Karpas-422 (cell line): Measurements from ENCODE around the gene C16orf74. TPM values are rescaled to one million over a fixed set of nuclear protein-coding genes. Genes with fewer than 3 reads are reported as not detected.

Experiments
- DNase-seq: peaks from one replicate; pipeline ENCODE4 v3.0.0-alpha.2; 2015
- H2AFZ ChIP-seq: fragments of 200-600 bp; sonication (generic); 2 replicates; pipeline ENCODE4 v1.6.1; 2014; ENCODE audit warnings: antibody characterized with exemption, low read length, mixed read lengths
- H3K27ac ChIP-seq: fragments of 200-600 bp; sonication (generic); 2 replicates; pipeline ENCODE4 v1.5.1; 2014; ENCODE audit warnings: mild to moderate bottlenecking, low read length, moderate library complexity
- H3K27me3 ChIP-seq: fragments of 200-600 bp; sonication (generic); 2 replicates; pipeline ENCODE4 v1.6.1; 2014; ENCODE audit warnings: low read length, mixed read lengths
- H3K36me3 ChIP-seq: fragments of 200-600 bp; sonication (generic); 2 replicates; pipeline ENCODE4 v1.6.1; 2014; ENCODE audit warnings: low read length, mixed read lengths; ENCODE audit not compliant: insufficient read depth
- H3K4me1 ChIP-seq: fragments of 200-600 bp; sonication (generic); 2 replicates; pipeline ENCODE4 v1.6.1; 2014; ENCODE audit warnings: mild to moderate bottlenecking, low read length, mixed read lengths
- H3K4me2 ChIP-seq: fragments of 200-600 bp; sonication (generic); 2 replicates; pipeline ENCODE4 v1.6.1; 2014; ENCODE audit warnings: low read length, low read depth, mild to moderate bottlenecking; ENCODE audit not compliant: poor library complexity, severe bottlenecking
- H3K4me3 ChIP-seq: fragments of 200-600 bp; sonication (generic); 2 replicates; pipeline ENCODE4 v1.5.1; 2014; ENCODE audit warnings: mild to moderate bottlenecking, antibody characterized with exemption, low read length, mixed read lengths
- H3K79me2 ChIP-seq: fragments of 200-600 bp; sonication (generic); 2 replicates; pipeline ENCODE4 v1.6.1; 2014; ENCODE audit warnings: mild to moderate bottlenecking, low read length, mixed read lengths
- H3K9ac ChIP-seq: fragments of 200-600 bp; sonication (generic); 2 replicates; pipeline ENCODE4 v1.6.0; 2014; ENCODE audit warnings: low read length
- H3K9me2 ChIP-seq: fragments of 200-600 bp; sonication (generic), shearing (Covaris generic); replicated peaks from 2 replicates; pipeline ENCODE4 v1.6.0; 2014; ENCODE audit warnings: mild to moderate bottlenecking, low read length, moderate library complexity; ENCODE audit not compliant: insufficient read depth
- H3K9me3 ChIP-seq: fragments of 300-700, 200-600 bp; sonication (generic); 2 replicates; pipeline ENCODE4 v1.6.1; 2014; ENCODE audit warnings: low read length, mixed read lengths
- H4K20me1 ChIP-seq: fragments of 200-600 bp; sonication (generic); 2 replicates; pipeline ENCODE4 v1.6.1; 2014; ENCODE audit warnings: mild to moderate bottlenecking, antibody characterized with exemption, low read length, low read depth; ENCODE audit not compliant: insufficient read depth
- total RNA-seq: library from RNA; depleted of rRNA; stranded (reverse); fragments of >200 nt; shearing (Covaris generic); gene quantifications from 2 replicates; pipeline ENCODE4 v1.2.3, GENCODE V29; 2014; ENCODE audit warnings: low replicate concordance

Gene C16orf74
- total RNA-seq, 1 experiment from 2014 or later = 13.3 TPM

DNA sequence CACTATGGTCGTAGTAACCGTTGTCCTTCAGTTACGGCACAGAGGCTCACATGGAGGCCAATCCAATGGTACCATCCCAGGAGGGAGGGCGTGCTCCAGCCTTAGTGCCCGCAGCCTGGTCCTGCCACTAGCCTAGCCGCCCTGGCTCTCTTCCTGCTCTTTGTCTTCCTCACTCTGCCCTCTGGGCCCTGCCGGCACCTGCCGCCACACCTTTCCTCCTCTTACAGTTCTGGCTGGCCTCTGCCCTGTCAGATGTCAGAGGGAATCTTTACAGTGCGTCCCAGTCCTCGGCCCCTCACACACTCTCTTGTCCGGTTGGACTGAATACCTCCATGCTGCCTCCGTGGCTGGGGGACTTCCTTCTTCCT, 85.5 kb downstream of the C16orf74 start:
- Histone ChIP-seq H3K4me2 (no peak overlapping the region), H3K79me2 (no peaks in the 10 kb centered on the region), H4K20me1 (0 out of 2 replicates have a peak, but pooled peaks cover 4% of the 10 kb centered on the region), H2AFZ (no peak overlapping the region), H3K9ac (no peak overlapping the region), H3K9me3 (no peaks in the 10 kb centered on the region), H3K4me1 (no peaks in the 10 kb centered on the region), H3K4me3 (no peak overlapping the region), H3K27ac (no peak overlapping the region), H3K36me3 (no peaks in the 10 kb centered on the region), H3K9me2 (no peaks in the 10 kb centered on the region), H3K27me3 (no peaks in the 10 kb centered on the region)
- no peak for DNase-seq

GRCh38 chr16:85664580-85665372, 86.1 kb downstream of the C16orf74 start:
- H3K9me3 ChIP-seq = no peaks in the 10 kb centered on the region
- no peaks in the 10 kb centered on the region for H3K9me2 ChIP-seq
- no peak for DNase-seq
- no peak overlapping the region for H3K9ac ChIP-seq
- H4K20me1 ChIP-seq = 0 out of 2 replicates have a peak, but pooled peaks cover 6% of the 10 kb centered on the region
- no peaks in the 10 kb centered on the region for H3K4me1 ChIP-seq
- H3K4me3 ChIP-seq = no peak overlapping the region
- H3K79me2 ChIP-seq = no peaks in the 10 kb centered on the region
- no peak overlapping the region for H2AFZ ChIP-seq
- no peak overlapping the region for H3K4me2 ChIP-seq
- no peaks in the 10 kb centered on the region for H3K36me3 ChIP-seq
- H3K27me3 ChIP-seq = no peaks in the 10 kb centered on the region
- H3K27ac ChIP-seq = no peak overlapping the region

DNA sequence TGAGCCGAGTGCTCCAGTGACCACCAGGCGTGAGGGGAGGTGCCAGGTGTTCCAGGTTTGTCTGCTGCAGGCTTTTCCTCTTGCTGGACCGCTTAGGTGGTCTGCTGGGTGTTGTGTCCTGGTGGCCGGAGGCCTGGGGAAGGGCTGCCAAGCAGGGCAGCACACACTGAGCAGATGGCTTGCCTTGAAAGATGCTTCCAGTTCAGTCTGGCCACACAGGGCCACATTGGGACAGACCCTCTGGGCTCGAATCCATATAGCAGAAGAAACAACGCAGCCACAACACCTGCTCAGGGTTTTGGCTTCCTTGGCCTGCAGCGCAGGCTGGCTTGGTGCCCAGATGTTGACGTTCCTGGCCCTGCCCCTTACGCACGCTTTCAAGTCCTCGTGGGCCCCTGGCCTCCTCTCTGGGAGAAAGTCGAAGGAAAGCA, 87.0 kb downstream of the C16orf74 start:
- H2AFZ ChIP-seq = no peak overlapping the region
- no peak for DNase-seq
- H3K79me2 ChIP-seq = no peaks in the 10 kb centered on the region
- H3K4me1 ChIP-seq = no peaks in the 10 kb centered on the region
- no peaks in the 10 kb centered on the region for H3K9me2 ChIP-seq
- H4K20me1 ChIP-seq = peaks cover 12% of the 10 kb centered on the region; the same call in 1 of the 2 replicates
- H3K4me2 ChIP-seq = no peak overlapping the region
- no peak overlapping the region for H3K27ac ChIP-seq
- no peak overlapping the region for H3K4me3 ChIP-seq
- H3K36me3 ChIP-seq = no peaks in the 10 kb centered on the region
- H3K9ac ChIP-seq = no peak overlapping the region
- H3K9me3 ChIP-seq = no peaks in the 10 kb centered on the region
- H3K27me3 ChIP-seq = no peaks in the 10 kb centered on the region

- Histone ChIP-seq H3K27ac (no peak overlapping the region), H3K79me2 (no peaks in the 10 kb centered on the region), H3K27me3 (no peaks in the 10 kb centered on the region), H3K9ac (no peak overlapping the region), H3K9me2 (no peaks in the 10 kb centered on the region), H3K36me3 (no peaks in the 10 kb centered on the region), H3K4me3 (no peak overlapping the region), H4K20me1 (peaks cover 10% of the 10 kb centered on the region; the same call in 1 of the 2 replicates), H3K9me3 (no peaks in the 10 kb centered on the region), H2AFZ (no peak overlapping the region), H3K4me1 (no peaks in the 10 kb centered on the region), H3K4me2 (no peak overlapping the region)
- no peak for DNase-seq
Measured at GRCh38 chr16:85662976-85663830, 87.7 kb downstream of the C16orf74 start.

DNA sequence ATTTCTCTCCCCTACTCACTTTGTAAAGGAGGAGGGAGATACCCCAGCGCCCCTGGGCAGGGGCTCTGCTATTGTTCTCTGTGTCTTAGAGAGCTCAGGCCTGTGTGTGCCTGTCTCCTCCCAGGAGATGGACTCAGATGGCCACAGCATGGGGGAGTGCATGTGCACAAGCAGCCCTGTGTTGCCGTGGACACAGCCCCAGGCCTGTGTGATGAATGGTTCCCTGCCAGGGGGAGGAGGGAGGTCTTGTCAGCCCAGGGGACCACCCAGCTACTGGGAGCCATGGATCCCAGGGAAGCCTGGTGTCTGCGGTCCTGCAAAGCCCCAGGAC, 88.4 kb downstream of the C16orf74 start:
- Histone ChIP-seq H4K20me1 (peaks cover 10% of the 10 kb centered on the region; the same call in 1 of the 2 replicates), H3K4me2 (no peak overlapping the region), H3K9me2 (no peaks in the 10 kb centered on the region), H3K9ac (no peak overlapping the region), H3K4me1 (no peaks in the 10 kb centered on the region), H3K79me2 (no peaks in the 10 kb centered on the region), H3K4me3 (no peak overlapping the region), H3K36me3 (no peaks in the 10 kb centered on the region), H3K27ac (no peak overlapping the region), H3K27me3 (no peaks in the 10 kb centered on the region), H2AFZ (no peak overlapping the region), H3K9me3 (no peaks in the 10 kb centered on the region)
- no peak for DNase-seq

- H3K9me3 ChIP-seq = no peaks in the 10 kb centered on the region
- no peaks in the 10 kb centered on the region for H3K79me2 ChIP-seq
- DNase-seq = no peak
- no peaks in the 10 kb centered on the region for H3K9me2 ChIP-seq
- no peak overlapping the region for H3K4me3 ChIP-seq
- H4K20me1 ChIP-seq = peaks cover 13% of the 10 kb centered on the region; the same call in 1 of the 2 replicates
- H3K27ac ChIP-seq = no peak overlapping the region
- no peaks in the 10 kb centered on the region for H3K27me3 ChIP-seq
- no peaks in the 10 kb centered on the region for H3K4me1 ChIP-seq
- H3K36me3 ChIP-seq = no peaks in the 10 kb centered on the region
- no peak overlapping the region for H3K4me2 ChIP-seq
- no peak overlapping the region for H2AFZ ChIP-seq
- no peak overlapping the region for H3K9ac ChIP-seq
Measured at GRCh38 chr16:85661740-85662481, 89.0 kb downstream of the C16orf74 start.

DNA sequence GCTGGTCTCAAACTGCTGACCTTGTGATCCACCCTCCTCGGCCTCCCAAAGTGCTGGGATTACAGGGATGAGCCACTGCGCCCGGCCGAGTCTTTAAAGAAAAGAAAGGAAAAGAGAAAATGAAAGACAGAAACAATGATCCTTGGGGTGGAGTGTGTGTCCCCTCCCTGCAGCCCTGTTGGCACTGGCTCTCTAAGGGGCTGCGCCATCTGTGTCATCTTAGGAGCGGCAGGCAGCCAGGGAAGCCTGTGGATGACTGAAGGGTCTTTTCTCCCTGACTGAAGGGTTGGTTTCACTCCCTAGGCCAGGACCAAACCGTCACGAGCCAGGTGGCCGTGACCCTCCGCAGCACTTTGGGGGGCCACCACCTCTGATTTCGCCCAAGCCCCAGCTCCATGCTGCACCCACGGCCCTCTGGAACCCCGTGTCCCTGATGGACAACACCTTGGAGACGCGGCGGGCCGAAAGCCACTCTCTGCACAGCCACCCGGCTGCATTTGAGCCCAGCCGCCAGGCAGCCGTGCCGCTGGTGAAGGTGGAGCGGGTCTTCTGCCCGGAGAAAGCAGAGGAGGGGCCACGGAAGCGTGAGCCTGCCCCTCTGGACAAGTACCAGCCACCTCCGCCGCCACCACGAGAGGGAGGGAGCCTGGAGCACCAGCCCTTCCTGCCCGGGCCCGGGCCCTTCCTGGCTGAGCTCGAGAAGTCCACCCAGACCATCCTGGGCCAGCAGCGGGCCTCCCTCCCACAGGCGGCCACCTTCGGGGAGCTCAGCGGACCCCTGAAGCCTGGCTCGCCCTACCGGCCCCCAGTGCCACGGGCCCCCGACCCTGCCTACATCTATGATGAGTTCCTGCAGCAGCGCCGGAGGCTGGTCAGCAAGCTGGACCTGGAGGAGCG, 89.8 kb downstream of the C16orf74 start:
- no peaks in the 10 kb centered on the region for H3K79me2 ChIP-seq
- H3K27ac ChIP-seq = no peak overlapping the region
- H2AFZ ChIP-seq = no peak overlapping the region
- H3K4me3 ChIP-seq = no peak overlapping the region
- no peaks in the 10 kb centered on the region for H3K4me1 ChIP-seq
- H3K4me2 ChIP-seq = no peak overlapping the region
- H4K20me1 ChIP-seq = peaks cover 13% of the 10 kb centered on the region; the same call in 1 of the 2 replicates
- no peaks in the 10 kb centered on the region for H3K27me3 ChIP-seq
- H3K36me3 ChIP-seq = no peaks in the 10 kb centered on the region
- DNase-seq = no peak
- H3K9me2 ChIP-seq = no peaks in the 10 kb centered on the region
- H3K9ac ChIP-seq = no peak overlapping the region
- no peaks in the 10 kb centered on the region for H3K9me3 ChIP-seq
